Mesothelial cell of epicardium (in vitro differentiated cells): ENCODE data around the gene SDC4. TPM values are rescaled to one million over a fixed set of nuclear protein-coding genes. Genes with fewer than 3 reads are reported as not detected.

Experiments
- DNase-seq, 2 experiments: peaks; one replicate each; pipeline ENCODE4 v3.0.0; 2021; ENCODE audit warnings: low spot score in 2 of 2; ENCODE audit not compliant: unreplicated experiment in 2 of 2
- H3K27ac Mint-ChIP-seq: 2 replicates; pipeline ENCODE4 v1.8.0; 2021; ENCODE audit warnings: mixed read lengths
- H3K27me3 Mint-ChIP-seq: 2 replicates; pipeline ENCODE4 v1.8.0; 2021; ENCODE audit warnings: low read depth, mixed read lengths
- H3K36me3 Mint-ChIP-seq: 2 replicates; pipeline ENCODE4 v1.8.0; 2021; ENCODE audit warnings: mixed read lengths
- H3K4me1 Mint-ChIP-seq: 2 replicates; pipeline ENCODE4 v1.8.0; 2021; ENCODE audit warnings: mixed read lengths
- H3K4me3 Mint-ChIP-seq: 2 replicates; pipeline ENCODE4 v1.8.0; 2021; ENCODE audit warnings: mild to moderate bottlenecking, moderate library complexity, mixed read lengths
- H3K9me3 Mint-ChIP-seq: 2 replicates; pipeline ENCODE4 v1.8.0; 2021; ENCODE audit warnings: mixed read lengths
- total RNA-seq: library from RNA; stranded (reverse); gene quantifications from 3 replicates; pipeline ENCODE4 v1.2.1, GENCODE V29; 2021
- TF ChIP-seq, protein P1 (sequence below): fragments of 200-600 bp; sonication (generic); IDR thresholded peaks from one replicate; pipeline ENCODE4 v1.5.0; 2021; ENCODE audit warnings: antibody characterized with exemption; ENCODE audit not compliant: unreplicated experiment

SDC4 gene
- total RNA-seq, 1 donor from 2014 or later = 46.7 TPM

DNA sequence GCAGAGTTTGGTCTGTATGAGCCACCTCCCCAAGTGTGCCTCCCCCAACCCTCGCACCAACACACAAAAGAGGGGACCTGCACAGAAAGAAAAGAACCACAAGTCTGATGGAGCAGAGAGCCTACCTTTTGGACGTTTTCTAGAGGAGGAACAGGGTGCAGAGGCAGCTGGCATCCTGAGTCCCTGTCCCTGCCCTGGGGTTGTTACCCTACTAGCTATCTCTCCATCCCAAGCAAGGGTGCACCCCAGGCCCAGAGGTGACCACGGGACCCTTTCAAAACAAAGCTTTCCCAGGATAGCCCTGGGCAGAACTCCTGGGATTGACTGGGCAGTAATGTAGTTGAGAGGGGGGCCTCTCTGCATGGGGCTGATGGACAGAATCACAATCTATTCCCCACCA is 30.4 kb downstream of the SDC4 start:
- Mint-ChIP-seq H3K4me3 (no peak overlapping the region), H3K27ac (no peak overlapping the region), H3K9me3 (no peaks in the 10 kb centered on the region), H3K36me3 (no peaks in the 10 kb centered on the region), H3K4me1 (no peaks in the 10 kb centered on the region), H3K27me3 (peaks cover 7% of the 10 kb centered on the region)
- TF ChIP-seq, protein P1, sequence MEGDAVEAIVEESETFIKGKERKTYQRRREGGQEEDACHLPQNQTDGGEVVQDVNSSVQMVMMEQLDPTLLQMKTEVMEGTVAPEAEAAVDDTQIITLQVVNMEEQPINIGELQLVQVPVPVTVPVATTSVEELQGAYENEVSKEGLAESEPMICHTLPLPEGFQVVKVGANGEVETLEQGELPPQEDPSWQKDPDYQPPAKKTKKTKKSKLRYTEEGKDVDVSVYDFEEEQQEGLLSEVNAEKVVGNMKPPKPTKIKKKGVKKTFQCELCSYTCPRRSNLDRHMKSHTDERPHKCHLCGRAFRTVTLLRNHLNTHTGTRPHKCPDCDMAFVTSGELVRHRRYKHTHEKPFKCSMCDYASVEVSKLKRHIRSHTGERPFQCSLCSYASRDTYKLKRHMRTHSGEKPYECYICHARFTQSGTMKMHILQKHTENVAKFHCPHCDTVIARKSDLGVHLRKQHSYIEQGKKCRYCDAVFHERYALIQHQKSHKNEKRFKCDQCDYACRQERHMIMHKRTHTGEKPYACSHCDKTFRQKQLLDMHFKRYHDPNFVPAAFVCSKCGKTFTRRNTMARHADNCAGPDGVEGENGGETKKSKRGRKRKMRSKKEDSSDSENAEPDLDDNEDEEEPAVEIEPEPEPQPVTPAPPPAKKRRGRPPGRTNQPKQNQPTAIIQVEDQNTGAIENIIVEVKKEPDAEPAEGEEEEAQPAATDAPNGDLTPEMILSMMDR = no peak
- DNase-seq = no peak

DNA sequence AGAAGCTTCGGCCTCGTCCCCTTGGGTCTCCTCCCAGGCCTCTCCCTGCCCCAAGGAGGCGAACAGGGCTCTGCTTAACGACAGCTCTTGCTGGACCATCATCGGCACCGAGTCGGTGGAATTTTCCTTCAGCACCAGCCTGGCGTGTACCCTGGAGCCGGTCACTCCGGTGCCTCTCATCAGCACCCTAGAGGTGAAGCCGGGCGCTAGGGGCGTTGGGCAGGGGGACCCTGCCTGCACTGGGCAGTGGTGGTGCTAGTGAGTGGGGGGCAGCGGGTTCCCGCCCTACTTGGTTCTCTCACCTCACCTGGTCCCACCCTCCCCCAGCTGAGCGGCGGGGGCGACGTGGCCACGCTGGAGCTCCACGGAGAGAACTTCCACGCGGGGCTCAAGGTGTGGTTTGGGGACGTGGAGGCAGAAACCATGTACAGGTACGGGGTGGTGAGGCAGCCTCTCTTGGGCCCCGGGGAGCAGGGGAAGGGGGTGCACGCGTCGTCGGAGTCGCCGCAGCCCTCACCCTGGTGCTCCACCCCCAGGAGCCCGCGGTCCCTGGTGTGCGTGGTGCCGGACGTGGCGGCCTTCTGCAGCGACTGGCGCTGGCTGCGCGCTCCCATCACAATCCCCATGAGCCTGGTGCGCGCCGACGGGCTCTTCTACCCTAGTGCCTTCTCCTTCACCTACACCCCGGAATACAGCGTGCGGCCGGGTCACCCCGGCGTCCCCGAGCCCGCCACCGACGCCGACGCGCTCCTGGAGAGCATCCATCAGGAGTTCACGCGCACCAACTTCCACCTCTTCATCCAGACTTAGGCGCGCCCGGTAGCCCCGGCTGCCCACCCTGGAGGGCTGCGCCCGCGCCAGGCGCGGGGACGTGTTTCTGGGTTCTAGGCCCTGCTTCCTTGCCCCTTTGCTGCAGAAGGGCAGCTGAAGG is 31.8 kb downstream of the SDC4 start:
- TF ChIP-seq, protein P1 = no peak
- Mint-ChIP-seq H3K36me3 (no peaks in the 10 kb centered on the region), H3K4me1 (no peaks in the 10 kb centered on the region), H3K27ac (no peak overlapping the region), H3K27me3 (peaks cover 13% of the 10 kb centered on the region), H3K9me3 (no peaks in the 10 kb centered on the region), H3K4me3 (no peak overlapping the region)
- DNase-seq = no peak

DNA sequence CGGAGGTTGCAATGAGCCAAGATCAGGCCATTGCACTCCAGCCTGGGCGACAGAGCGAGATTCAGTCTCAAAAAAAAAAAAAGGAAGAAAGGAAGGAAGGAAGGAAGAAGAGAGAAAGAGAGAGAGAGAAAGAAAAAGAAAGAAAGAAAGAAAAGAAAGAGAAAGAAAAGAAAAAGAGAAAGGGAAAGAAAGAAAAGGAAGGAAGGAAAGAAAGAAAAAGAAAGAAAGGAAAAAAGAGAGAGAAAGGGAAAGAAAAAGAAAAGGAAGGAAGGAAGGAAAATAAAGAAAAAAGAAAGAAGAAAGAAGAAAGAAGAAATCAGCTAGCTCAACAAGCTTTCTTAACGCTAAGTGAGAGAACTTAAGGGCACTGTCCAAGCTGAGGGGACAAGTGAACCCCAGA is 32.6 kb downstream of the SDC4 start:
- DNase-seq = no peak
- no peaks in the 10 kb centered on the region for H3K36me3 Mint-ChIP-seq
- H3K27me3 Mint-ChIP-seq = peaks cover 18% of the 10 kb centered on the region
- no peaks in the 10 kb centered on the region for H3K4me1 Mint-ChIP-seq
- H3K9me3 Mint-ChIP-seq = no peaks in the 10 kb centered on the region
- H3K27ac Mint-ChIP-seq = no peak overlapping the region
- H3K4me3 Mint-ChIP-seq = no peak overlapping the region
- TF ChIP-seq, protein P1 = no peak

DNA sequence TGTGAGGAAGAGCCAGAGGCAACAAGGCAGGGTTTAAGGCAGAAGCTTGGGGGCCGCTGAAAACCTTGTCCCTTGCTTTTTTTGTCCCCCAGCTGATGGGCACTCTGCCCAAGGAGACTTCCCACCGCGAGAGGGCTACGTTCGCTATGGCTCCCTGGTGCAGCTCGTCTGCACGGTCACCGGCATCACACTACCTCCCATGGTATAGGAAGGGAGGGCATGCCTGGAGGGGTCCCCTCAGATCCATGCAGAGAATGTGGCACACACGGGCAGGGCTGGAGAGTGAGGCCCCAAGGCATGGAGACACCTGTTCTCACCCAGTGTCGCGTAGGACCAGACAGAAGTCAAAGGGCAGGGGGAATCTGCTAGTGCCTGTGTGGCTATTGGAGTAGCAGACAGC is 34.3 kb downstream of the SDC4 start:
- DNase-seq = no peak
- Mint-ChIP-seq H3K36me3 (no peaks in the 10 kb centered on the region), H3K27ac (no peak overlapping the region), H3K4me3 (no peak overlapping the region), H3K4me1 (no peaks in the 10 kb centered on the region), H3K9me3 (no peaks in the 10 kb centered on the region), H3K27me3 (peaks cover 23% of the 10 kb centered on the region)
- TF ChIP-seq, protein P1 = no peak

DNA sequence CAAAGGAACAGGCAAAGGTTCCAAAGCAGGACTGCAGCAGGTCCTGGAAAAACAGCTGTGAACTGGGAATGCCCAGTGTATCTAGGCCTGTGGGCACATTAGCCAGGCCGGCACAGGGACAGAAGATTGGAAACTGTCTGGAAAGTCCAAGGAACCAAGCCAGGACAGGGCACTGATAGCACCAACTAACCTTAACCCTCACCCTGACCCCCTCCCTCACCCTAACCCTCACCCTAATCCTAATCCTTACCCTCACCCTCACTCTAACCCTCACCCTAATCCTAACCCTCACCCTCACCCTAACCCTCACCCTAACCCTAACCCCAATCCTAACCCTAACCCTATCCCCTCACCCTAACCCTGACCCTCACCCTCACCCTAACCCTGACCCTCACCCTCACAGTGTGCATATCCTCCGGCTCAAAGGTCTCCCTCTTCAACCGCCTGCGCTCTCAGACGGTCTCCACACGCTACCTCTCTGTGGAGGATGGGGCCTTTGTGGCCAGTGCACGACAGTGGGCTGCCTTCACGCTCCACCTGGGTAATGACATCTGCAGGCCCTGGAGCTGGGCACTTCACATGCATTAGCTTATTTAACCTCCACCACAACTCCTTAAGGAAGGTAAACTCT is 35.0 kb downstream of the SDC4 start:
- Mint-ChIP-seq H3K27ac (no peak overlapping the region), H3K4me3 (no peak overlapping the region), H3K36me3 (no peaks in the 10 kb centered on the region), H3K9me3 (no peaks in the 10 kb centered on the region), H3K4me1 (no peaks in the 10 kb centered on the region), H3K27me3 (peaks cover 23% of the 10 kb centered on the region)
- no peak for DNase-seq
- TF ChIP-seq, protein P1 = no peak
